ENCODE results near the gene ADIRF.
A peak's percentile ranks its signal among the peaks of the same experiment; 100 is the strongest.
"Not testable (repeated sequence)": the region's sequence is repeated elsewhere in the genome, so short reads cannot be mapped to it uniquely, and the experiment has no call there.

Gene ADIRF

GRCh38 chr10:86946213-86947155, 21.8 kb upstream of the ADIRF start:
- DNase-seq = peak; percentile 9

GRCh38 chr10:86947806-86948205, 20.5 kb upstream of the ADIRF start:
- not testable (repeated sequence) for DNase-seq

- no peak for DNase-seq
These were observed 17.9 kb upstream of the ADIRF start for GRCh38 chr10:86950349-86950748.

- no peak for DNase-seq
These were observed 17.0 kb upstream of the ADIRF start for GRCh38 chr10:86951184-86951761.

GRCh38 chr10:86952106-86952505, 16.2 kb upstream of the ADIRF start:
- no peak for DNase-seq

GRCh38 chr10:86952697-86953096, 15.6 kb upstream of the ADIRF start:
- not testable (repeated sequence) for DNase-seq

- no peak for DNase-seq
These were observed 14.3 kb upstream of the ADIRF start for GRCh38 chr10:86953747-86954680.

- DNase-seq = no peak
These were observed 13.4 kb upstream of the ADIRF start for GRCh38 chr10:86954681-86955500.

GRCh38 chr10:86955501-86956194, 12.6 kb upstream of the ADIRF start:
- no peak for DNase-seq

- DNase-seq = no peak
These were observed 12.0 kb upstream of the ADIRF start for GRCh38 chr10:86956195-86956847.

- no peak for DNase-seq
These were observed 11.3 kb upstream of the ADIRF start for GRCh38 chr10:86956848-86957448.

- DNase-seq = no peak
These were observed 10.7 kb upstream of the ADIRF start, which contains the start of gene MMRN2 for GRCh38 chr10:86957471-86958115. Gene MMRN2 (minus strand): TSS chr10:86957615. CDS start chr10:86957541, 74 bp downstream.

GRCh38 chr10:86958116-86958900, 10.0 kb upstream of the ADIRF start, which contains the start of gene SNCG:
Gene SNCG (plus strand): TSS chr10:86958599. CDS start chr10:86958698, 99 bp downstream.
- no peak for DNase-seq

- no peak for DNase-seq
These were observed 9.2 kb upstream of the ADIRF start for GRCh38 chr10:86958901-86959736.

GRCh38 chr10:86959737-86960002, 8.6 kb upstream of the ADIRF start:
- no peak for DNase-seq

GRCh38 chr10:86960003-86960862, 8.0 kb upstream of the ADIRF start:
- DNase-seq = no peak

GRCh38 chr10:86960863-86961434, 7.3 kb upstream of the ADIRF start:
- DNase-seq = no peak

All from NCI-H2029 treated with DMSO at 0.1 percent for 48 hours (cell line).